HEK293 (cell line): ENCODE data around the gene RFPL4A.

ENCODE experiments used
- MEIS1 ChIP-seq: sonication (generic); formaldehyde crosslinking; IDR thresholded peaks from 2 replicates; pipeline ENCODE4 v1.8.1; 2022; ENCODE audit warnings: missing genetic modification reagents, mild to moderate bottlenecking, borderline replicate concordance
- YY1 ChIP-seq: fragments of 450-650 bp; formaldehyde crosslinking; IDR thresholded peaks from 2 replicates; pipeline ENCODE4 v1.5.1; 2018; ENCODE audit warnings: missing biosample characterization, missing genetic modification characterization
- ZFP41 ChIP-seq: fragments of 450-650 bp; formaldehyde crosslinking; IDR thresholded peaks from 2 replicates; pipeline ENCODE4 v1.5.1; 2016; ENCODE audit warnings: missing biosample characterization, missing genetic modification characterization, borderline replicate concordance
- ZNF114 ChIP-seq: fragments of 450-650 bp; formaldehyde crosslinking; IDR thresholded peaks from 2 replicates; pipeline ENCODE4 v1.5.0; 2017; ENCODE audit warnings: missing biosample characterization, missing genetic modification characterization
- ZNF133 ChIP-seq: fragments of 450-650 bp; formaldehyde crosslinking; IDR thresholded peaks from 2 replicates; pipeline ENCODE4 v1.5.1; 2016; ENCODE audit warnings: missing biosample characterization, missing genetic modification characterization
- ZNF16 ChIP-seq: fragments of 450-650 bp; formaldehyde crosslinking; IDR thresholded peaks from 2 replicates; pipeline ENCODE4 v1.5.1; 2016; ENCODE audit warnings: low read depth, missing biosample characterization, missing genetic modification characterization
- ZNF184 ChIP-seq: fragments of 450-650 bp; IDR thresholded peaks from 2 replicates; pipeline ENCODE4 v1.5.1; 2018; ENCODE audit warnings: missing biosample characterization, mild to moderate bottlenecking, missing genetic modification characterization
- ZNF350 ChIP-seq: fragments of 450-650 bp; formaldehyde crosslinking; IDR thresholded peaks from 2 replicates; pipeline ENCODE4 v1.5.0; 2017; ENCODE audit warnings: missing biosample characterization, mild to moderate bottlenecking, missing genetic modification characterization
- ZNF404 ChIP-seq: fragments of 450-650 bp; formaldehyde crosslinking; IDR thresholded peaks from 2 replicates; pipeline ENCODE4 v1.5.1; 2017; ENCODE audit warnings: missing biosample characterization, missing genetic modification characterization
- ZNF549 ChIP-seq: fragments of 450-650 bp; IDR thresholded peaks from 2 replicates; pipeline ENCODE4 v1.5.1; 2018; ENCODE audit warnings: missing biosample characterization, missing genetic modification characterization, mild to moderate bottlenecking, inconsistent platforms, moderate library complexity
- TF ChIP-seq, protein P1 (sequence below): fragments of 450-650 bp; formaldehyde crosslinking; IDR thresholded peaks from 2 replicates; pipeline ENCODE4 v1.5.1; 2016; ENCODE audit warnings: missing biosample characterization, missing genetic modification characterization
- TF ChIP-seq, protein P2 (sequence below): fragments of 450-650 bp; formaldehyde crosslinking; IDR thresholded peaks from 2 replicates; pipeline ENCODE4 v1.5.1; 2016; ENCODE audit warnings: missing biosample characterization, missing genetic modification characterization
- TF ChIP-seq, protein P3 (sequence below): fragments of 450-650 bp; formaldehyde crosslinking; IDR thresholded peaks from 2 replicates; pipeline ENCODE4 v1.5.1; 2016; ENCODE audit warnings: missing biosample characterization, missing genetic modification characterization

- TF ChIP-seq, protein P1, sequence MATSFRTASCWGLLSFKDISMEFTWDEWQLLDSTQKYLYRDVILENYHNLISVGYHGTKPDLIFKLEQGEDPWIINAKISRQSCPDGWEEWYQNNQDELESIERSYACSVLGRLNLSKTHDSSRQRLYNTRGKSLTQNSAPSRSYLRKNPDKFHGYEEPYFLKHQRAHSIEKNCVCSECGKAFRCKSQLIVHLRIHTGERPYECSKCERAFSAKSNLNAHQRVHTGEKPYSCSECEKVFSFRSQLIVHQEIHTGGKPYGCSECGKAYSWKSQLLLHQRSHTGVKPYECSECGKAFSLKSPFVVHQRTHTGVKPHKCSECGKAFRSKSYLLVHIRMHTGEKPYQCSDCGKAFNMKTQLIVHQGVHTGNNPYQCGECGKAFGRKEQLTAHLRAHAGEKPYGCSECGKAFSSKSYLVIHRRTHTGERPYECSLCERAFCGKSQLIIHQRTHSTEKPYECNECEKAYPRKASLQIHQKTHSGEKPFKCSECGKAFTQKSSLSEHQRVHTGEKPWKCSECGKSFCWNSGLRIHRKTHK (tag by site-specific recombination), result no peak
- TF ChIP-seq ZNF114 (tag by site-specific recombination), result no peak
- TF ChIP-seq YY1 (tag by site-specific recombination), result no peak
- TF ChIP-seq ZNF350, result no peak
- TF ChIP-seq ZNF16 (tag by site-specific recombination), result no peak
- TF ChIP-seq ZFP41 (tag by site-specific recombination), result no peak
- TF ChIP-seq, protein P2, sequence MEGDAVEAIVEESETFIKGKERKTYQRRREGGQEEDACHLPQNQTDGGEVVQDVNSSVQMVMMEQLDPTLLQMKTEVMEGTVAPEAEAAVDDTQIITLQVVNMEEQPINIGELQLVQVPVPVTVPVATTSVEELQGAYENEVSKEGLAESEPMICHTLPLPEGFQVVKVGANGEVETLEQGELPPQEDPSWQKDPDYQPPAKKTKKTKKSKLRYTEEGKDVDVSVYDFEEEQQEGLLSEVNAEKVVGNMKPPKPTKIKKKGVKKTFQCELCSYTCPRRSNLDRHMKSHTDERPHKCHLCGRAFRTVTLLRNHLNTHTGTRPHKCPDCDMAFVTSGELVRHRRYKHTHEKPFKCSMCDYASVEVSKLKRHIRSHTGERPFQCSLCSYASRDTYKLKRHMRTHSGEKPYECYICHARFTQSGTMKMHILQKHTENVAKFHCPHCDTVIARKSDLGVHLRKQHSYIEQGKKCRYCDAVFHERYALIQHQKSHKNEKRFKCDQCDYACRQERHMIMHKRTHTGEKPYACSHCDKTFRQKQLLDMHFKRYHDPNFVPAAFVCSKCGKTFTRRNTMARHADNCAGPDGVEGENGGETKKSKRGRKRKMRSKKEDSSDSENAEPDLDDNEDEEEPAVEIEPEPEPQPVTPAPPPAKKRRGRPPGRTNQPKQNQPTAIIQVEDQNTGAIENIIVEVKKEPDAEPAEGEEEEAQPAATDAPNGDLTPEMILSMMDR, result no peak
- TF ChIP-seq ZNF549 (tag by site-specific recombination), result no peak
- TF ChIP-seq, protein P3, sequence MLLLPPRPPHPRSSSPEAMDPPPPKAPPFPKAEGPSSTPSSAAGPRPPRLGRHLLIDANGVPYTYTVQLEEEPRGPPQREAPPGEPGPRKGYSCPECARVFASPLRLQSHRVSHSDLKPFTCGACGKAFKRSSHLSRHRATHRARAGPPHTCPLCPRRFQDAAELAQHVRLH (tag by site-specific recombination), result no peak
- no peak for TF ChIP-seq MEIS1
- no peak for TF ChIP-seq ZNF404 (tag by site-specific recombination)
- no peak for TF ChIP-seq ZNF184 (tag by site-specific recombination)
- no peak for TF ChIP-seq ZNF133 (tag by site-specific recombination)
Measured at GRCh38 chr19:55738302-55738701, 20.6 kb upstream of the RFPL4A start, which contains the start of gene NLRP9.
